ENCODE data around the gene HHAT.

The HHAT gene

DNA sequence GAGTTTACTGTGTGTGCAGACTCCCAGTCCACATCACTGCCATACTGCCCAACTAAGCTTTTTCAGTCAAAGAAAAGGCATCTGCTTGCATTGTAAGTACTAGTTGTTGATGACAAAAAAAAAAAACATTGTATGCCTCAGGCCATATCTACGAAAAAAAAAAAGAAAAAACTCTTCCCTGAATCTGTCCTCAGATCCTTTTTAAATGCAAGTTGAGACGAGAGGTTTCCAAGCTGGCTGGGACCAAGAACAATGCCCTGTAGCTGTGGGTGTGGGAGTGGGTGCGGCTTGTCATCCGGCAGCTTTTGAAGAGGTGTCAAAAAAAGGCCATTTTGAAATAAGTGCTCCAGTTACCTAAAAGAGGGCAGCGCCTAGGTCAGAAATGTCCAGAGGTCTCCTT lies 29.2 kb upstream of the HHAT start:
- H3K4me3 ChIP-seq (ENCODE audit: control insufficient read depth, low read depth, low read length) = no peak overlapping the region
- TF ChIP-seq, protein P1, sequence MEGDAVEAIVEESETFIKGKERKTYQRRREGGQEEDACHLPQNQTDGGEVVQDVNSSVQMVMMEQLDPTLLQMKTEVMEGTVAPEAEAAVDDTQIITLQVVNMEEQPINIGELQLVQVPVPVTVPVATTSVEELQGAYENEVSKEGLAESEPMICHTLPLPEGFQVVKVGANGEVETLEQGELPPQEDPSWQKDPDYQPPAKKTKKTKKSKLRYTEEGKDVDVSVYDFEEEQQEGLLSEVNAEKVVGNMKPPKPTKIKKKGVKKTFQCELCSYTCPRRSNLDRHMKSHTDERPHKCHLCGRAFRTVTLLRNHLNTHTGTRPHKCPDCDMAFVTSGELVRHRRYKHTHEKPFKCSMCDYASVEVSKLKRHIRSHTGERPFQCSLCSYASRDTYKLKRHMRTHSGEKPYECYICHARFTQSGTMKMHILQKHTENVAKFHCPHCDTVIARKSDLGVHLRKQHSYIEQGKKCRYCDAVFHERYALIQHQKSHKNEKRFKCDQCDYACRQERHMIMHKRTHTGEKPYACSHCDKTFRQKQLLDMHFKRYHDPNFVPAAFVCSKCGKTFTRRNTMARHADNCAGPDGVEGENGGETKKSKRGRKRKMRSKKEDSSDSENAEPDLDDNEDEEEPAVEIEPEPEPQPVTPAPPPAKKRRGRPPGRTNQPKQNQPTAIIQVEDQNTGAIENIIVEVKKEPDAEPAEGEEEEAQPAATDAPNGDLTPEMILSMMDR (IDR thresholded peaks at IDR 0.05; ENCODE audit: control insufficient read depth, insufficient read depth, low read depth, low read length, missing control alignments) = no peak
- no peak for DNase-seq (ENCODE audit: low read depth)

DNA sequence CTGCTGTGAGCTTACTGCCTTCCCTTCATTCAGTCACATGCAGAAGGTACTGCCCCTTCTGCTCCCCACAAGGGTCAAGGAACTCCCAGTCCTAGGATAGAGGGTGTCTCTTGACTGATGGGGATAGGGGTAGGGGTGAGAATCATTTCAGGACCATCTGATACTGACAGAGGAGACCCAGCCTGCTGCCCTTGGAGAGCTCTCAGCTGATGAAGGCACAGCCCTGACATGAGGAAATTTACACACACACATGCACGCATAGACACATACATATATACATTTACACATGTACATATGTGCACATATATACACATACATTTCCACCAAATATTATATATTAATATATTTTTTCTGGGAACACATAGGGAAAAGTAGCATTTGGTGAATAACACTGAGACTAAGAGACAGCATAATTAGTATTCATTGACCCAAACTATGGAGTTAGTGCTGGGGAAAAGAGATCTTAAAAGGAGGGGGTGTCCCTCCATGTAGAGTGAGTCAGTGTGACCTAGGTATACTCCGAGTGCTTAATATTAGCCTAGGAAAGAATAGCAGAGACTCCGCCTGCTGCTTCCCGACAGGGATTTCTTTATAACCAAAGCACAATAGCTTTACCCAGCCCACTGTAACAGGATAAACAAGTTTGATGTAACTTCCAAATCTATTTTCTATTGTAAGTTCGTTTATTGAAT lies 27.6 kb upstream of the HHAT start:
- DNase-seq (ENCODE audit: low read depth) = no peak
- H3K4me3 ChIP-seq (ENCODE audit: control insufficient read depth, low read depth, low read length) = no peak overlapping the region
- TF ChIP-seq, protein P1 (IDR thresholded peaks at IDR 0.05; ENCODE audit: control insufficient read depth, insufficient read depth, low read depth, low read length, missing control alignments) = no peak

DNA sequence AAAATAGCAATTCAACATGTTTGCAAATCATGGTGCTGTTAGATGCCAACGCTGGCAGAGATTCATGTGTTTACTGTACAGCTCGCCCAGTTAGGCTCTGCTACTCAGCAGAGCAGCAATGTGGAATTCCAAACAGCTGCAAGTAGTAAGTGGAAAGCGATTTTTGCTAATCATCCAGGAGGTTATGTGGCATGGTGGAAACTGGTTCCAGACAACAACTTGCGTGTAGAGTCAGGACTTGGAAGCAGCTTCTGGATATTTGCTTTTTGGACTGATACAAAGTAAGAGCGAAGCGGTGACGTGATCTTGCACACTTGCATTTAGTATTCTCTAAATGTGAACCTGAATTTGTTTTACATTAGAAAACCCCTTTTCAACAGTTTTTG lies 27.1 kb upstream of the HHAT start:
- TF ChIP-seq, protein P1 (IDR thresholded peaks at IDR 0.05; ENCODE audit: control insufficient read depth, insufficient read depth, low read depth, low read length, missing control alignments) = no peak
- no peak for DNase-seq (ENCODE audit: low read depth)
- H3K4me3 ChIP-seq (ENCODE audit: control insufficient read depth, low read depth, low read length) = no peak overlapping the region

DNA sequence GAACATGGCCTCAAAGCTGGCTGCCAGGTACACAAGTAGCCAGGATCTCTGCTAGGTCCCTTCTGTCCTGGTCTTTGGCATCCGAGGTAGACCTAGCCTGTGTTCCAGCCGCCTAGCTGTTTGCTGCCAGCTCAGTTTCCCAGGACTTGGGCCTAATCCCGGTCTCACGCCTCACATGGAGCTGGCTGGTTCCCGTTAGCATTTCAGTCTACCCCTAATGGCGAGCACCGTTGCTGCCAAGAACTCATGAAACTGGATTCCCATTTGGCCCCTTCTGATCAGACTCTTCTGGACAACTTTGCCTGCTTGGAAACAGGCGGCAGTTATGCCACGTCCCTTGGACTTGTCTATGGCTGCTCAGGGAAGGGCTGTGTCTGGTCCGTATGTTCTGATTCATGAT lies 26.2 kb upstream of the HHAT start:
- no peak overlapping the region for H3K4me3 ChIP-seq (ENCODE audit: control insufficient read depth, low read depth, low read length)
- TF ChIP-seq, protein P1 (IDR thresholded peaks at IDR 0.05; ENCODE audit: control insufficient read depth, insufficient read depth, low read depth, low read length, missing control alignments) = no peak
- no peak for DNase-seq (ENCODE audit: low read depth)

DNA sequence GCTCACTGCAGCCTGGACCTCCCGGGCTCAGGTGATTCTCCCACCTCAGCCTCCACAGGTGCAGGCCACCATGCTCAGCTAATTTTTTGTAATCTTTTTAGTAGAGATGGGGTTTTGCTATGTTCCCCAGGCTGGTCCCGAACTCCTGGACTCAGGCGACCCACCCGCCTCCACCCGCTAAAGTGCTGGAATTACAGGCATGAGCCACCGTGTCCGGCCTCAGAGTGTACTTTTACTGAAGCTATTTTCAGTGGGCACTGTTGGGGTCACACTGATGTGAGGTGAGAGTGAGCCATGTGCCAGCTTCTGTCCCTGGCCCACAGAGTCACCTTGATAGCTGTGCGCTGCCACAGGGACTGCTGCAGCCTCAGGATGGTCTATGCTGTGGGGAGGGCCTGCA lies 25.3 kb upstream of the HHAT start:
- DNase-seq (ENCODE audit: low read depth) = no peak
- no peak overlapping the region for H3K4me3 ChIP-seq (ENCODE audit: control insufficient read depth, low read depth, low read length)
- TF ChIP-seq, protein P1 (IDR thresholded peaks at IDR 0.05; ENCODE audit: control insufficient read depth, insufficient read depth, low read depth, low read length, missing control alignments) = no peak

DNA sequence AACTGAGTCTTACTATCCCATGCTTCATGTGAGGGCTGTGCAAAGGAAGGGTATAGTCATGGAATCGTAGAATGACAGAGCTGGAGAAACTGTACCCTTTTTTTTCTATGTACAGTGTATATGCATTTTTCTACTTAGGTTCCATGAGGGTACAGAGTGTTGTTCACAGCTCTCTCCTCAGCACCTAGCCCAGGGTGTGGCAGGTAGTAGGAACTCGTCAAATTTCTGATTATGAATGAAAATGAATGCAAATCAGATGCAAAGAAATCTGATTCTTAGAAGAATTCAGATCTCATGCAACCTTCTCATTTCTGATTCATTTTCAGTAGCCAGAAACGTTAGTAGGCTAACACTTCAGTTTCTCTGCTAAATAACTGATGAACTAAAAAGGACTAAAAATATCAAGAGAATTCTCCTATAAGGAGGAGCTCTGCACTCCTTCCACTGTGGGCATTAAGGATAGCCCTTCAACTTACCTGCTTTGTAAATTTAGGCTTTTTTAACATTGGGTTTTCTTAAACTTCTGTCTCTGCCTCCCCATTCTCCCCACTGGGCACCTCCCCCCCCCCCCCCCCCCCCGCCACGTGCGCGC lies 18.0 kb upstream of the HHAT start:
- no peak for DNase-seq (ENCODE audit: low read depth)
- no peak overlapping the region; the same call in 1 of the 2 replicates for H3K4me3 ChIP-seq (ENCODE audit: control insufficient read depth, low read depth, low read length)
- TF ChIP-seq, protein P1 (IDR thresholded peaks at IDR 0.05; ENCODE audit: control insufficient read depth, insufficient read depth, low read depth, low read length, missing control alignments) = no peak

Measured in AG09309 (cell line).